Stimulated activated CD4-positive, alpha-beta T cell treated with anti-CD3 and anti-CD28 coated beads, Interleukin-1b, Interleukin-23, amount 100 ng/mL, for 48 hours (primary cell): ENCODE data around the gene EXOC6B.

Experiments used
- DNase-seq: peaks from one replicate; pipeline ENCODE4 v3.0.0-alpha.2; 2020

The EXOC6B gene

DNA sequence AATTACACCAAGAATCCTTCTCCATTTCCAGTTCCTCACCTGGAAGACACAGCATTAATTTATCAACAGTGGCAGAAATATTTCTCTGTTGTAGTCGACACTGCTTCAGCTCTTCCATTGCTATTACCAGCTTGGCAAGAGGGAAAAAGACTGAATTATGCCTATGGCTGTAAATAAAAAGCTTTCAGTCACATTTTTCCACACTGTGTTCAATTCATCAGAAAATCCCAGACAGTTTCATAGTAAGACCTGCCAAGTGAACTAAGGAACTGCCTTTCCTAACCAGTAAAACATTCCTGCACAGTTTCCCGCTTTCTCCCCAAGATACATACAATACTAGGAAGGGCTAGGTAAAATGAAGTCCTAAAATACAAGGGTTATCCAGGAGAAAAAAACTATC lies 94.7 kb downstream of the EXOC6B start:
- DNase-seq: no peak

DNA sequence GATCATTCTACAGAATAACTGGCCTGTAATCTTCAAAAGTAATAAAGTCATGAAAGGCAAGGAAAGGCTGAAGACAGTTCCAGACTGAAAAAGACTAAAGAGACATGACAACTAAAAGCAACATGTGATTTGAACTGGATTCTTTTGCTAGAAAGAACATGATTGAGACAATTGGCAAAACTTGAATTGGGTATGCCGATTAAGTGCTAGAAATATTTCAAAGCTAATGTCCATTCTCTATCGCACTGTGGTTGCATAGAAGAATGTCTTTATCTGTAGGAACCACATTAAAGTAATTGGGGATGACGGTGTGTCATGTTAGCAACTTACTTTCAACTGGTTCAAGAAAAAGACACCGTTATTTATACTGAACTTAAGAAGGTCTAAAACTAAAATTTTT lies 98.5 kb downstream of the EXOC6B start:
- no peak for DNase-seq

DNA sequence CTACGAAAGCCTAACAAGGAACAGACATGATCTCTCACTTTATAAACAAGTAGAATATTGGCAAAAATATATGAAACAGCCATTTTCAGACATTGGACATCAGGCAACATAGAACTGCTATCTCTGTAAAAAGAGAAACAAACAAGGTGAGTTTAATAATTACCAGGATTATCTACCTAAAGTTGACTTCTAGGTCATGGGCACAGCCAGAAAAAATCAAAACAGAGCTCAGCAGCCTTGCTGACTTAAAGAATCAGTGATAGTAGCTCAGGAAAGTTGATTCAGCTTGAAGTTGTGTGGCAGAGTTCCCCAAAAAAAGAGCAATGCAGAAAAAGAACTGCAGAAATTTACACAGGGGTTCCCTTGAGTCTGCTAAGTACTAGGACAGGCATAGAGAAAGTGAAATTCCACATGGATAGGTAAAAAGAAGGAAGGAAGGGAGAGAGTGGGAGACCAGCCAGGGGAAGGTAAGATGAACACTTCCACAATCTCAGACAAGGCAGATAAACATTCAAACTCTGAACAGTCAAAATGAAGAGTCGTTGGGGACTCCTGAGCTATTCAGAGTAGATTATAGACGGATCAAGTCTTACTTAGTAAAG lies 102.0 kb downstream of the EXOC6B start:
- no peak for DNase-seq

DNA sequence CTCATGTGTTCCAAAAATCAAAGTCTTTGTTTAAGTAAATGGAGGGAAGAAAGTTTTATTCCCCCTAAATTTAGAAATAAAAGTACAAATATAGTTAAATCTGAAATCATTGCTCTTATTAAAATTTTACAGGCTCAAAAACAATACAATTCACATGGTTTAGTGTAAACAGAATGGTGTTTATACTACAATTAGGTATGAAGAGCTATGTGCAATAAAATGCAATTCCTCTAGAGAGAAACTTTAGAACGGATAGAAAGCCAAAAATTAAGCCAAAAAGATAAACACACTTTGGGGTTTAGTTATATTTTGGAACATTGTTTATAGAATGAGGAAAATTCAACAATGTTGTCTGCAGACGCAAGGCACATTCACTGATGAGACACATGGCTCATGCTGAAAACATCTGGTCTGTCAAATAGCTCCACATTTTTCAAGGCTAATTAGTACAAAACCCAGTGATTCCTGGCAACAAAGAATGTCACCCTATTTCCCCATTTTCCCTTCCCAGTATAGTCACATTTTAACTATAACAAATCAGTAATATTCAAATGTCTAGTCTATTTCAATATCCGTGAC lies 103.3 kb downstream of the EXOC6B start:
- DNase-seq: no peak

DNA sequence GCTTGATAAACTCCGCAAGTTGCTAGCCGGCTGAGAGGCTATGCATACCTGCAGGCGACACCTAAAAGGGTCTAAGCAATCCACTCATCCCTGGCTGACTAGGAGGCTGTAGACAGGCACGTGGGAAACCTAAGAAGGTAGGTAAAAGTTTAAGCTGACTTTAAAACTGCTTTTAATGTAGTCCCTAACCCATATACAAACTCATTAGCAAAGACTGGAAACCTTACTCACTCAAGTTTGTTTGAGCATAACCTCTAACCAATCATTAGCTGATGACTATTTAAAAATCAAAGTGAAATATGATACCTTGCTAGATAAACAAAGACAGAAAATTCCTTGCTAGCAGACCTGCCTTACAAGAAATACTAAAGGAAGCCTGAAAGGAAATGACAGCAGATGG lies 106.4 kb downstream of the EXOC6B start:
- DNase-seq: no peak

DNA sequence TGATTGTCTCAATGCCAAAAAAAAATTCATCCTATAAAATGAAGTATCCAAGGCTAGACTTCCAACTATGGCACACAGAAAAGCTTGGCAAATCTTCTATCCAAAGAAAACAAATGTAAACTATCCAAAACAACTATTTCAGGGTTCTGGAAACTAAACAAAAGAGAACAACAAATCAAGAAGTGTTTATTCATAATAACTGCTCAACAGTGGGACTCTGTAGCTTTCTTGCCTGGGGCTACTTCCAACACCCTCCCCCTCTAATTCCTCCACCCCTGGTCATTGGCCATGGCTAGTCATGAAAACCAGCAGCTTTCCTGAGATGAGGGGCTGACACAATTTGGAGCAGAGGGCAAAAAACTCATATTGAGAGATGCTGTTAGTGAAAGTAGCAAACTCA lies 107.0 kb downstream of the EXOC6B start:
- no peak for DNase-seq

DNA sequence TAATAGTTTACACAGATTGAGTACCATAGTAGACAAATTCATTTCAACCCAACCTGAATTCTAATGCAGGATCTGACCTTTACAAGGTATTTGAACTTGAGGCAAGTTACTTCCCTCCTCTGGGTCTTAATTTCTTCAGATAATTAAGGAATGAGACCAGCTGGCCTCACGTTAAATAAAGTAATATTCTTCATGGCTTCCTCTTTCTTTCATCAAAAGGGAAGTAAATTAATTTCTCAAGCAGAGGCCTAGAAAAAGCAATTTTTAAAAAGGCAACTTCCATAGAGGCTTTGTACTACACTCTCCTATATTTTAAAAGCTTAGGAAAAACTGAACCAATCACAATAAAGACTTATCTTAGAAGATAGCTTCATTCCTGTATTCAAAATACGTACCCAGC lies 109.2 kb downstream of the EXOC6B start:
- no peak for DNase-seq

DNA sequence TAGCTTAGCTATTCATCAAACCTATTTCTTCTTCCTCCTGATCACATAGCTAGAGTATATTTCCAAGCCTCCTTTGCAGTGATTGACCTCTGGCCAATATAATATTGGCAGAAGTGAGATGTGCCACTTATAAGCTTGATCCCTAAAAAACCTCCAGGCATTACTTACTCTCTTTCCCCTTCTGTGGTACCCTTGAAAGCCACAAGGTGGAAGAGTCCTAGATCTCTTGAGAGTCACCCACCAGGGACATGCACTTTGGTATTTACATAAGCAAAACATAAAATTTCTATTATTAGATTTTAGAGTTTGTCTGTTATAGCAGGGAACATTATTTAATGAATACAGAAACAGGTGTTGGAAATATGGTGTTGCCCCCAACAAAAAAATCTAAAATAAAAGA lies 112.0 kb downstream of the EXOC6B start:
- no peak for DNase-seq

DNA sequence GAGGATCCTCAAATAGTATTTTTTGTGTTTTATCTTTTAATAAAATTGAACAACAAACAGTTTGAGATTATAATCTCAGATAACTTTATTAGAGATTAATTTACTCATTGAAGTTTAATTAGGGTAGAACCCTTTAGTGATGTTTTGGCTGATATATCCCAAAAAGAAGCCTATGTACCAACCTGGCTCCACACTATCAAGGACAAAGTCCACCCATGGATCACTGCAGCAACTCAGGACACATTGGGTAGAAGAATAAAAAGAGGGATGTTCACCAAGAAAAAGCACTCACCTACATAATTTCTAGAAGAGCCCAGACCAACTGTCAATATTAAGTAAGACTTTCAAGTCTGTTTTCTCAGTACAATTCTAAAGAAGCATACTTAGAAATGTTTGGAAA lies 112.9 kb downstream of the EXOC6B start:
- no peak for DNase-seq

DNA sequence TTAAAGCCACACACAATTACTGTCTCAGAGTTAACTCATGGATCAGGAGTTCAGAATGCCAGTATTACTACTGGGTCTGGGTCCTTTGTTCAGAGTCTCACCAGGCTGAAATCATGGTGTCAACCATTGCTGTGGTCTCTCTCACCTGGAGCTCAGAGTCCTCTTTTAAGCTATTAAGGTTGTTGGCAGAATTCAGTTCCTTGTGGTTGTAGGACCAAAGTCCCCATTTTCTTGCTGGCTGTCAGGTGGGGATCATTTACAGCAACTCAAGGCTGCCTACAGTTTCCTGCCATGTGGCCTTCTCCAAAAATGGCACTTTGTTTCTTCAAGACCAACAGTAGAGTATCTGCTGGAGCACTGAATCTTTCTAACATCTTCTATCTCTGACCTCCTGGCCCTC lies 113.5 kb downstream of the EXOC6B start:
- no peak for DNase-seq

DNA sequence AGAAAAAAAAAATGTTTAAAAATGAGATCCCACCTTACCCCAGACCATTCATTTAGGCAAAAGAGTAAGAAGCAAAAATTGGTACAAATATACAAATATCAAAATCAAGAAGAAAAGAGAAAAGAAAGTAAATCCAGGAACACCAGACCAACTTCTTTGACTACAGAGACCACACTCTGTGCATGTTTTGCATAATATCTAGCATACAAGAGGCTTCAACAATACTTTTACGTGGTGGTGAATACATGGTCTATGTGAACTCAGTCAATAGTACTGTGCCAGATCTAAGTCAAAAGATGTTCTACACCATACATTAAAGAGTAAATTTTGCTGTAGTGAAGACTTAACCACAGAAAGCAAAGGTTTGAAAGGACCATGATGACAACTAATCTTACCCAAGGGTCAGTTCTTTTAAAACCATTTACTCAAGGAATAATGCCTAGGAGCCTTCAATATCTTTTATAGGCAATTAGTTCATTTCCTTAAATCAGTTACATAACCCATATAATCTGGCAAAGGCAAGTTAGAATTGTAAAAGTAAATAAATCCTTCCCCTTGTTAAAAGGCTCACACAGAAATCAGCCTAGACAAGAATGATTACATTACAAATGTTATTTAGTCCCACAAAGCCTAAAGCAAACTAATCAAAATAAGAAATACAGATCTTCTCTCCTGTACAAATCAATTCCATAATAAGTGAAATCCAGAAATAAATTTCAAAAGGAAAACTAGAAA lies 115.2 kb downstream of the EXOC6B start:
- no peak for DNase-seq

DNA sequence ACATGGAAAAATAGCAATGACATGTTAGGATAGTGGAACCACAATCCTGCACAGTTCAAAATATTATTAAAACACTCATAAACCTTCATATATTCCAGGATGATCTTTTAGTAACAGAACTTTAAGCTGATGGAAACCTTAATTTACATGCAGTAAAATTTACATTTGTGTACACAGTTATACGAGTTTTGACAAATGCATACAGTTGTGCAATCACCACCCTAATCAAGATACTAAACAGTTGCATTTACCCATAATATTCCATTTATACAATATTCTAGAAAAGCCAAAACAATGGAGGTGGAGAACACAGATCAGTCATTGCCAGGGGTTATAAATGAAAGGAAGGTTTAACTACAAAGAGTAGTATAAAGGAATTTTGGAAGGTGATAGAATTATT lies 117.6 kb downstream of the EXOC6B start:
- DNase-seq: no peak

DNA sequence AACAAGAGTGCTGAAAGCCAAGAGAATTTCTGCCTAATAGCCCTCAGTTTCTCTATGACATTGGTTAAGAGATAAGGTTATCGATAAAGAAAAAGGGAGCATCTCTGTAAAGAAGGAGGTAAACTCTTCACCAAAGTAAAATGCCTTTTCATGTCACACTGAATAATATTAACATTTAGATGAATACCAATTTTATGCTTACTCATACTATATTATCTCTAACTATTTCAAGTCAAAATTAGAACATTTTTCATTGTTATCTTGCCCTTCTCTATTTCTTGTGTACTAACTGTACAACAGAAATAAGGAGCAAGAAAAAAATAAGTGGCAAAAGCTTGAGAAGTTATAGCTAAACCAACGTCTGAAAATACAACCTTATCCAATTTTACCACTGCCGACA lies 127.5 kb downstream of the EXOC6B start:
- no peak for DNase-seq

DNA sequence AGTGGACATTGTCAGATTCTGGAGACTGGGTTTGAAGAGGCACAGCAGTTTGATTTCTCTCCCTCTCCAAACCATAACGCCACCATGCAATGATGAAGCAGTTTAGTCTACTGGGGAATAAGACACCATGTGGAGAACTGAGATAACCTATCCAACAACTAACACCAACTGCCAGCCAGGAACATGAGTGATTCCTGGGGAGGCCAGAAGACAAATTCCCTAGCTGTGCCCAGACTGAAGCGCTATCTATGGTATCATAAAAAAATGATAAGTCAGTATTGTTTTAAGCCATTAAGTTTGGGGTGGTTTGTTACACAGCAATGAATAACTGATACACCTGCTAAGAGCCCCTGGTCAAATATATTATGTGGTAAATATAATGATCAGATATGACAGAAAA lies 129.3 kb downstream of the EXOC6B start:
- no peak for DNase-seq

DNA sequence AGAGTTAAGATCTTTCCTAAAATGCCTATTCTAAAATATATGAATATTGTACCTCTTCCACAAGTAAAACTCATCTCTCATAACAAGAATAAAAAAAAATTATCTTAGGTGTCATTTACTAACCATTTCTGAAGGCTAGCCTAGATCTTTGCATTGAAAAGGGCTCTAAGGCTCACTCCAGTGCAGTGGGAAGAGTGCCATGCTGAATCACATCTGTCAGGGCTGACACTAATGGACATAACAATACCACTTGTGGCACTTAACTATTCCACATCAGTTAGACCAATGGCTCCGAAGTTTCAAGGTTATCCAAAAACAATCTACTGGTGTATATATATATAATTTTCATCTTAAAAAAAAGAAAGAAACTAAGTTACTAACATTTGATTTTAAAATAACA lies 130.2 kb downstream of the EXOC6B start:
- no peak for DNase-seq

DNA sequence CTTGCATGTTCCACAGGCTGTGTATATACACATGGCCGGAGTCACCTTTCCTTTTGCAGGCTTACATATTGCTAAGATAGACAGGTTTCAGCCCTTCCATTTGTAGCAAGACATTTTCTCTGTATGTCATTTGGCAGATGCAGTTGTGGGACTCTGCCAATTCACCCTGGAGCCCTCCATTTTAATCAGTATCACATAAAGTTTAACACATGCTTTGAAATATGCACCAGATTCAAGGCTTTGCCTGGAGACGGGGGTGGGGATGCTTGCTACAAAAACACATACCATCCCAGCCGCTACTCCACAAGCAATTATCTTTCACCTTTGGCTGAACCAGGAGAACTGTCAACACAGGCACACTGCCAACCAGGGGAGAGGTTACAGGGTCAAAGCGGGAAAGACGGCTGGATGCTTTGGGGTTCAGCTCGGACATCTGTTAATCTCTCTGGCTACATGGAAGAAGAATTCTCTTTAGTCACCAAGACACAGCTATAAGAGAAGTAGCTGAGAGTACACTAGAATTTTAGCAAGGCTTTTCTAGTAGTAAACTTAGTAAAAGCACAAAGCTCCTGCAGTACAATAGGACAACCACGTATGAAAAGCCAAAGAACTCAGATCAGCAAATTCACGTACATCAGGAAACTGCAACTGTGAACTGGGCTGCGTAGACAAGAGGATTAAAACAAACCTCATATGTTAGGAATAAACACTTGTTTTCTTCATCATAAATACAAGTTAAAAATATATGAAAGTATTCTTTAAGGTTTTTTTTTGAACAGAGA lies 130.9 kb downstream of the EXOC6B start:
- no peak for DNase-seq

DNA sequence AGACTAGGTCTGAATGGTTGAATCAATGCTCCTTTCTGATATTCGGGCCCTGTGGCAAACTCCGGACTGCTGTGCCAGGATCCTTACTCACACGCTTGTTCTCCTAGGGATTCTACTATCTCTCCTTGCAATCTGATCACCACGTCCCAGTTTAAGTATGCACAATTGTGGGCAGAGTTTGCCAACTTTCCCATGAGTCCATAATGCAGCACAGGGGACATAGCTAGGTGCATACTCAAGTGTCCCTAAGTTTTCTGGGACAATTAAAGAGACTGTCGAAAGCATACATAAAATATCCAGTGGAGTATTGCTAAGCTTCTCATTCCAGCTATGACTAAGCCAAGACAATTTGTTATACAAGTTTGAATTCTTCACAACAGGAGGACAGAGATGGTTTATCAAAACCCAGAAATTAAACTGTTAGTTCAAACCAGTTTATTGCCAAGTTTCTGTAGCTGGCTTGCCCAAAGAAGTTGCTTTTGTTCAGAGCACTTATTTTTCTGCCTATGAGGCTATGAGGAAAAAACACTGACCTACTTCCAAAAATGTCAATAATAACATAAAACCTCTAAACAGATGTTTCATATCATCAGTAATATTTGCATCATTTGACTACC lies 136.1 kb downstream of the EXOC6B start:
- no peak for DNase-seq

DNA sequence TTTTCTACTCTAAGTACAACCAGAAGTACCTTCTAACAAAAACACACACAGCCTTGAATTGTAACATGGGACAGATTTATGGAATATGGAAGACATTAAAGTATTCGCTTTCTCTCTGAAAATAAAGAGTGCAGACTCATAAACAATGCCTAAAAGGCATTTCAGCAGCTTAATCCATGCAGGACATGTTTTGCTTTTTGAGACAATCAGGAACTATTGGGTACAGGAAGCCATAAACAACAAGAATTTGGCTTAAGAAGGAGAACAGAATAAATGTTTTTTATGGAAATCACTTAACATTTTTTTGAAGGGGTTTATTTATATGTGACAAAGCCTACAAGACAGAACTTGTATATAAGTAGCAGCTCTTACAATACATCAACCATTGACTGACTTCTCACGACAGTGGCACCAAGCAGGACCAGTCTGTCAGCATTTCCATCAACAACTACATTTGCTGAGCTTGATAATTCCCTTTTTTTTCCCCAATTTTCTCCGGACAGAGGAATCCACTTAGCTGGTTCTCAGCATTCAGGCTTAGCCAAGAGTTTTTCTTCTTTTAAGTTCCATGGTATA lies 140.1 kb downstream of the EXOC6B start:
- no peak for DNase-seq

DNA sequence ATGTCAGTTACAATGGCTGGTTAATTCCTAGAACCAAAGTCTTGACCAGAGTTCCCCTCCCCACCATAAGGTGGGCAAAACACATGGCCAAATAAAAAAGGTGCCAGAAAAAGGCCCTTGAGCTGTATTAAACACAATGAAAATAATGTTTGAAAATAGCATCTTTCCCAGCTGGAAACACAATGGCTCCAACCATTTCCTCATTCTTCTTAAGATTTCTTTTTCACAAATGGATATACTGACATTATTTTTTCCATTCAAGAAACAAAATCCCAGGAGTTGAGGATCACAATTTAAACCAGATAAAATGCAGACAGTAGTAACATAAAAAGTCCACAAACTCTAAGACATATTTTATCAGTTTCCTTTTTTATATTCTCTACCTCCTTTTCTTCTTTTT lies 143.8 kb downstream of the EXOC6B start:
- no peak for DNase-seq

DNA sequence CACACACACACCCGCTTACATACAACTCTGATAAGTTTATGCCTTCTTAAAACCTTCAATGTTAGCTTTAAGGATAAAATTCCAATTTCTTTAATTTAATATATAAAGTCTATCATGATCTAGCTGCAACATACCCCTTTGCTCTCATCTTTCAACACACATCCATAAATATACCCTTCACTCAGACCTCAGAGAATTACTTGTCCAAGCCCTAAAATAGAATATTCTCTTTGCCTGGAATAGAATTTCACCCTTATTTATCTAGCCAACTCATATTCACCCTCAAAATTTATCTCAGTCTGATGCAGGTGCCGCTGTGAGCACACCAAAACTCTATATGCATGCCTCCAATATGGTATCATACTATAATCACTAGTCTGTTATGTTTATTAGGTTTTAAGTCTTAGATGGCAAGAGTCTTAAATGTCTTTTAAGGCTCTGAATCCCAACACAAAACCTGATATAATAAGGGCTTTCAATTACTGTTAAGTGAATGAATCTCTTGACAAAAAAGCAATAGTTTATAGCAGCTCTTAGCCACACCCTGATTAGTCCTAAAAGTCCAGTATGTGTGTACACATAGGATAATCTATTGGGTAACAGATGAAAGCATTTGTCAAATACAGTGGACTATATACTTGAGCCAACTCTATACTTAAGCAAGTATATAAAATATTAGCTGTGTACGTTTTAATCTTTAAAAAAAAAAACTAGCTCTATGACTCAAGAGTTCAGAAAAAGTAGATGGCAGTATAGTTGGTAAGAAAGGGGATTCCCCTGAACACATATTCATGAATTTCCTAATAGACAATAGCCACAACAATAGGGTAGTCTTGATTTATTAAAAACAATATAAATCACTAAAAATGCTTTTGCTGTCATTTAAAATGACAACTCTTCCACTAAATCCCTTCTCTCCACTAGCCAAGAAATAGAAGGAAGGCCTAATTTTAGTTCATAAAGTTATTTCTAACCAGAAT lies 144.5 kb downstream of the EXOC6B start:
- no peak for DNase-seq

DNA sequence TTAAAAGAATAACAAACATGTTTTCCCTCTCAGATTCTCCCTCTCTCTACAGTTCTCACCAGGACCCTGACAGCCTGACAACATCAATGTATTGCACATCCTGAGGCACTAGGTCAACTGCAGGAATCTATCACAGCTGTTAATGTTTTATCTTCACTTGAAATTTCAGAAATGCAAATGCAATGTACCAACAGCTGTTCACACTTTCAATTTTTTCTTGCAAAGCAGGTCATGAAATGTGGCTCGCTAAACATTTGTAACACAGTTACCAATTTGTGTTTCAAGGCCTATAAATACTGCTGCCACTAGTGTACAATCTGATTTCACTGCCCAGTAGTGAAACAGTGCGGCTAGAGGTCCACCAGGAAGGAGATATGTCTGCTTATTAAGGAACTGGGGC lies 147.8 kb downstream of the EXOC6B start:
- DNase-seq: no peak
